GM19025 (cell line): ENCODE measurements around the gene VAV2.

Experiments
- ATAC-seq: cut with Tn5 transposase; IDR thresholded peaks from one replicate; pipeline ENCODE4 v1.9.1; 2021; ENCODE audit warnings: mild to moderate bottlenecking, low read depth, moderate library complexity; ENCODE audit not compliant: unreplicated experiment

VAV2 gene

GRCh38 chr9:133810556-133811195, 181.4 kb downstream of the VAV2 start:
- ATAC-seq, result no peak

- ATAC-seq, result no peak
Observed at GRCh38 chr9:133809335-133809734, 182.8 kb downstream of the VAV2 start.

GRCh38 chr9:133807818-133808217, 184.3 kb downstream of the VAV2 start:
- ATAC-seq, result no peak

- ATAC-seq, result no peak
Observed at GRCh38 chr9:133807037-133807436, 185.1 kb downstream of the VAV2 start.

- no peak for ATAC-seq
Observed at GRCh38 chr9:133806623-133807010, 185.5 kb downstream of the VAV2 start.

- no peak for ATAC-seq
Observed at GRCh38 chr9:133805876-133806622, 186.1 kb downstream of the VAV2 start.

- no peak for ATAC-seq
Observed at GRCh38 chr9:133804199-133804598, 187.9 kb downstream of the VAV2 start.

GRCh38 chr9:133803745-133804144, 188.4 kb downstream of the VAV2 start:
- no peak for ATAC-seq

GRCh38 chr9:133803028-133803585, 189.0 kb downstream of the VAV2 start:
- no peak for ATAC-seq

- no peak for ATAC-seq
Observed at GRCh38 chr9:133801739-133802138, 190.4 kb downstream of the VAV2 start.

- ATAC-seq, result no peak
Observed at GRCh38 chr9:133800266-133800665, 191.9 kb downstream of the VAV2 start.

GRCh38 chr9:133799716-133800115, 192.4 kb downstream of the VAV2 start:
- ATAC-seq, result no peak

GRCh38 chr9:133799106-133799505, 193.0 kb downstream of the VAV2 start:
- no peak for ATAC-seq

GRCh38 chr9:133798160-133798559, 194.0 kb downstream of the VAV2 start:
- ATAC-seq, result no peak

GRCh38 chr9:133797406-133798105, 194.6 kb downstream of the VAV2 start:
- ATAC-seq, result no peak

- no peak for ATAC-seq
Observed at GRCh38 chr9:133796562-133796961, 195.6 kb downstream of the VAV2 start.

GRCh38 chr9:133795049-133795448, 197.1 kb downstream of the VAV2 start:
- ATAC-seq, result no peak

GRCh38 chr9:133794016-133794760, 197.9 kb downstream of the VAV2 start:
- ATAC-seq, result no peak

GRCh38 chr9:133793471-133793870, 198.7 kb downstream of the VAV2 start:
- no peak for ATAC-seq

GRCh38 chr9:133792721-133793470, 199.2 kb downstream of the VAV2 start:
- no peak for ATAC-seq
